ENCODE measurements around the gene TCF7L2.

TCF7L2 gene

DNA sequence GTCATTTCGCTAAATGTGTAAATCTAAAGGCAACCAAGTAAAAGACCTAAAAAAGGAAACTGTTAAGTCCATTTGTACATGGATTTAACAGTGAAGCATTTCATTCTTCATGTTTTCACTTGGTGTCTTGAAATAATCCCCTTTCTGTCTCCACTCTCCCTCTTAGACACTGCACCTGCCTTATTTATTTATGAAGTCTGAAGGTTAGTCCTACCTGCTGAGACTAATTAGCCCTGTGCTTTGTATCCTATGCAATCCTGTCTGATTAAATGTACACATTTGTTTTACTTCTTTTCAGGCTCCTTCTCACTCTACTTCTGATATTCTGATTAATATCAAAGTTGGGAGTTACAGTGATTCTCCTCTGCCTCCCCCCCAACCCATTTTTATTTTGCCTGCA is 1.9 kb upstream of the TCF7L2 start:
- no peak for DNase-seq

DNA sequence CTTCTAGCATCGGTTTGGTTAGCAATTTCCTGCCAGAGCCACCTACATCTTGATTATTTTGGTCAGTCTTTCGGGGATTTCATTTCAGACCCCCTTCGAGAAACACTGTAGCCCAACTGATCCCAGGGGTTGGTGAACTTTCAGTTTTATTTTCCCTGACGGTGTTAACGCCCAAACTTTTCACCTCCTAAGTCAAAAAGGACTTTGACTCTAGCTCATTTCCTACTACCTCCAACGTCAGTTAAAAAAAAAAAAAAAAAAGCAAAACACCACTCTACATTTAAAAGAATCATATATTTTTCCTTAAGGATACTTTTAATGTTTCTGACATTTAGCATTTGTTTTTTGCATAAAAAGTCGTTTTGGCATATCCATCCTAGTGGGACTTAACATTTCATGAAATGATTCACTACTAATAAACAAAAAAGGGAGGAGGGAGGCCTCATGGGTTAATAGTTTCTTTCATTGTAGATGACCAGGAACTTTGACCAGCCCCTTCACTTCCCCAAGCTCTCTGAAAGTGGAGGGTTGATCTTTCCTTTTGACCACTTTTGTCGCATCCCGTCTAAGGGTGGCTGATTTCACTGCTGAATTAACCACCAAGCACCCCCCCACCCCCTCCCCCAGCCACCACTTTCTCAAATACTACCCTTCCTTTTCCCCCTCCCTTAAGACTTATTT is 764 bp upstream of the TCF7L2 start:
- DNase-seq: no peak

GRCh38 chr10:112950714-112951358 is 789 bp downstream of the TCF7L2 start:
- DNase-seq: peak; percentile 24

DNA sequence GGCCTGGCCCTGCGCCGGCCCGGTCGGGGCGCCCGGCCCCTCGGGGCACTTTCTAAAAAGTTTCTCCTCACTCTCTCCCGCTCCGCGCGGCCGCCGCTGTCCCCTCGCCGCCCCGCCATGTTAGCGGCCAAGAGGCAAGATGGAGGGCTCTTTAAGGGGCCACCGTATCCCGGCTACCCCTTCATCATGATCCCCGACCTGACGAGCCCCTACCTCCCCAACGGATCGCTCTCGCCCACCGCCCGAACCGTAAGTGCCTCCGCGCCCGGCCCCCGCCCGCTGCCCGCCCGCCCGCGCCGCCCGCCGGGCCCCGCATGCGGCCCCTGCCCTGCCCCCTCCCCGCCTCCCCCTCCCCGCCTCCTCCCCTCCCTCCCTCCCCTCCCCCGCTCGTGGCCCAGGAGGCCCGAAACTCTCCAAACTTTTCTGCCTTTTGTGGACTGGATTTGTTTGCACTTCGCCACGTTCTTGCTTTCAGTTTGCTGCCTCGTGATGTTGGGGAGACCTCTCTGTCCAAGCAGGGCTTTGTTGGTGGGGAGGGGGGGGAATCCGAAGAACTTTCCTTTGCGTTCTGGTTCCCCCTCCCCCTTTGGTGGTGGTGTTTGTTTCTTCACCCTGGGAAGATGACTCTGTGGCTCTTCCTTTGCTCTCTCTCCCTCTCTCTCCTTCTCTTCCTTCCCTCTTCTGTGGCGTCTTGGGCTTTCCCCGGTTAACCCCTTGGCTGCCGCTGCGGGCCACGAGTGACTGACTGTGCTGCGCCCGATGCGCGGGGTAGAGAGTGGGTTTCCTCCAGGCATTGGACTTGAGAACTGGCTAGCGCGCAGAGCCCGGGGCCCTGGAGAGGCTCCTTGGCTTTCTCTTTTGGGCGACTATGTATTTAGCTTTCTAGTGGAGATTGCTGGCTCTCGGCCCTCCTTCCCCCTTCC is 1.6 kb downstream of the TCF7L2 start:
- DNase-seq: peak; percentile 58

GRCh38 chr10:112952282-112953173 is 2.5 kb downstream of the TCF7L2 start:
- DNase-seq: peak; percentile 7

DNA sequence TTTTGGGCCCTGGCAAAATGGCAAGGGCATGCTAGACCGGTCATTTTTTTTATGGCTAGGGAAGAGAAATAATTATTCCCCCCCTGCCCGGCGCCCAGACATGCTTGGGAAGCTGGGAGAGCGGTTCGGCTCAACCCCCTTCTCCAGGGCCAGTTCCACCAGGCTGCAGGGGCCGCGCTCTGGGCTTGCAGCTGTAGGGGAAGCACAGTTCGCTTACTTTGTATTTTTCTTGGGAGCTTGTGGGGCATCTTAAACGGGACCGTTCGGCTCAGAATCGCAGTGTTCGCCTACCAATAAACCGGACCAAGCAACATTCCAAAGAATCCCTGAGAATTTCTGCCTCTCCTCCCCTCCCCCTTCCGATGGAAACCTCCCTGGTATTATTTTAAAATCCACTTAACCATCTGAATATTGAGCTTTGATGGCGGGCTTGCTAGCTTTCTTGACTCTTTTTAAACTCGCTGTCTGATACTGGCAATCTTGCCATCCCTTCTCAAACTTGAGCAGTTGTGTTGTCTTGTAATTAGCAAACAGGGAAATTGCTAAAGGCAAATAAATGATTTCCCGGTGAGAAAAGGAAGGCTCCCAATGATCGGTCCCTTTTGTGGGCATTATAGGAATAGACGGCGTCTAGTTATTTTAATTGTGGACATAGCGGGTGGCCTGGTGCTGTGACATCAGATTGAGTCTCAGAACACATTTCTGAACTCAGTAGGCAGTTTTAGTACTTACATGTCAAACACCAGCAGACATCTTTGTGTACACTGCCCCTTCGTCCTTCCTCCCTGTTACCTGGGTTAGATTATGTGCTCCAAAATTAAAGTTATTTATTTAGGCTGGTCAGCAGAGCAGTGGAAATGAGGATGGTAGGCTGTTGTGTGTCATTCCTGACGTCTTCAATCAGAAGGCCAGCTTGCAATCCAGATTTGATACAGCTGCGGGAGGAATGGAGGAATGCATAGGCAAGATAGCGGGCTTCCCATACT is 3.4 kb downstream of the TCF7L2 start:
- DNase-seq: no peak

DNA sequence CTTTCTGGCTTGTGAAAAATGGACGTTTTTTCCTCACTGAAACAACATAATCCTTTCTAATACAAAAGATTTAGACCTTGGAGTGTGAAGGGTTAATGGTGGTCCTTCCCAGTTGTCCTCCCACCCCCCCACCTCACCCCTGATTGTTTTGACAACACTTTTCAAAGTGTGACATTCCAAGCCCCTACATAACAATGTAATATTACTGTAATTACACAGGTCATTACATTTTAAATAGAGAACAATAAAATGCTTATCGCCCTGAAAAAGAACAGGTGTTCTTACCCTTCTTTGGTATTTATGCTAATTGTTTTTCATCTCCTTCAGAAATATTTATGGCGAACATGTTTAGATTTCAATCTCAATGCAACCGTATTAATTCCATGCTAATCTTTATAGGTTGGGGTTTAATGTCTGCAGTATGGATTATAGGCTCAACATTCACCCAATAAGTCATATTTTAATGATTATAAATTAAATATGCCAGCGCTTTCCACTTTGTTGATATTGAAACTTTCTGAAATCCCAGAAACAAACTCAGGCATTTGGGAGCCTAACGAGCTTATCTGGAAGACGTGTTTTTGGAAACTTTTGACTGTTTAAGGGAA is 5.0 kb downstream of the TCF7L2 start:
- DNase-seq: no peak

GRCh38 chr10:112955582-112956421 is 5.8 kb downstream of the TCF7L2 start:
- no peak for DNase-seq

GRCh38 chr10:112956631-112957350 is 6.7 kb downstream of the TCF7L2 start:
- DNase-seq: no peak

- no peak for DNase-seq
Measured at GRCh38 chr10:112957640-112958092, 7.6 kb downstream of the TCF7L2 start.

GRCh38 chr10:112958275-112958995 is 8.4 kb downstream of the TCF7L2 start:
- no peak for DNase-seq

- no peak for DNase-seq
Measured at GRCh38 chr10:112959207-112959838, 9.3 kb downstream of the TCF7L2 start.

- DNase-seq: no peak
Measured at GRCh38 chr10:112960151-112960681, 10.2 kb downstream of the TCF7L2 start.

- no peak for DNase-seq
Measured at GRCh38 chr10:112961609-112962008, 11.6 kb downstream of the TCF7L2 start.

GRCh38 chr10:112962343-112962742 is 12.3 kb downstream of the TCF7L2 start:
- no peak for DNase-seq

- DNase-seq: no peak
Measured at GRCh38 chr10:112963835-112964234, 13.8 kb downstream of the TCF7L2 start.

DNA sequence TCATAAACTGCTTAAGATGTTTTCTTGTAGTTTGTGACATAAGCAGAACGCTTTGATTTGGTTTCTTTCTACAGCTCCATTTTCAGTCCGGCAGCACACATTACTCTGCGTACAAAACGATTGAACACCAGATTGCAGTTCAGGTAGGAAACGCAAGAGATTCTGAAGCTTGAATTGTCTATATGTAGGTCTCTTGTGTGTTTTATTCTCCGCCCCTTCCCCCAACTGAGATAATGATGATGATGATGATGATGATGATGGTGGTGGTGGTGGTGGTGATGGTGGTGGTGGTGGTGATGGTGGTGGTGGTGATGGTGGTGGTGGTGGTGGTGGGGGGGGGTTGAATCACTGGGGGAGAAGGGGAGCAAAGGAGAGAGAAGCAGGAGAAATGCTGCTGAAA is 14.4 kb downstream of the TCF7L2 start:
- DNase-seq: no peak

Data from stimulated activated CD4-positive, alpha-beta T cell treated with anti-CD3 and anti-CD28 coated beads, Interleukin-15, amount 100 ng/mL, for 24 hours (primary cell).